ENCODE data around the gene FAM76B.
A peak's percentile ranks its signal among the peaks of the same experiment; 100 is the strongest.
"Not testable (repeated sequence)": the region's sequence is repeated elsewhere in the genome, so short reads cannot be mapped to it uniquely, and the experiment has no call there.

The FAM76B gene

GRCh38 chr11:95789506-95790122 lies at the start of gene FAM76B:
FAM76B (minus strand) TSS chr11:95789782; CDS start chr11:95789478, 304 bp downstream.
- peak within 1 kb of the TSS; percentile 97 for H3K4me3 ChIP-seq (ENCODE audit: low read length)
- TF ChIP-seq ZNF274 (IDR thresholded peaks at IDR 0.05; ENCODE audit: low read depth, low read length), result no peak

- TF ChIP-seq ZNF274 (IDR thresholded peaks at IDR 0.05; ENCODE audit: low read depth, low read length), result no peak
- no peak overlapping the region for H3K4me3 ChIP-seq (ENCODE audit: low read length)
These were observed 46.3 kb upstream of the FAM76B start for GRCh38 chr11:95835768-95836488.

GRCh38 chr11:95835351-95835750 lies 45.8 kb upstream of the FAM76B start:
- no peak for TF ChIP-seq ZNF274 (IDR thresholded peaks at IDR 0.05; ENCODE audit: low read depth, low read length)
- no peak overlapping the region for H3K4me3 ChIP-seq (ENCODE audit: low read length)

- TF ChIP-seq ZNF274 (IDR thresholded peaks at IDR 0.05; ENCODE audit: low read depth, low read length), result no peak
These were observed 43.8 kb upstream of the FAM76B start for GRCh38 chr11:95833378-95833777.

GRCh38 chr11:95832763-95833162 lies 43.2 kb upstream of the FAM76B start:
- H3K4me3 ChIP-seq (ENCODE audit: low read length), result no peak overlapping the region
- no peak for TF ChIP-seq ZNF274 (IDR thresholded peaks at IDR 0.05; ENCODE audit: low read depth, low read length)

More at GRCh38 chr11:95833378-95833777, 43.8 kb upstream of the FAM76B start:
- H3K4me3 ChIP-seq (ENCODE audit: low read length), result no peak overlapping the region

GRCh38 chr11:95831198-95831883 lies 41.8 kb upstream of the FAM76B start:
- H3K4me3 ChIP-seq (ENCODE audit: low read length), result no peak overlapping the region
- TF ChIP-seq ZNF274 (IDR thresholded peaks at IDR 0.05; ENCODE audit: low read depth, low read length), result no peak

GRCh38 chr11:95829580-95830259 lies 40.1 kb upstream of the FAM76B start:
- H3K4me3 ChIP-seq (ENCODE audit: low read length), result no peak overlapping the region
- TF ChIP-seq ZNF274 (IDR thresholded peaks at IDR 0.05; ENCODE audit: low read depth, low read length), result no peak

GRCh38 chr11:95827696-95828095 lies 38.1 kb upstream of the FAM76B start:
- TF ChIP-seq ZNF274 (IDR thresholded peaks at IDR 0.05; ENCODE audit: low read depth, low read length), result no peak
- no peak overlapping the region for H3K4me3 ChIP-seq (ENCODE audit: low read length)

- no peak for TF ChIP-seq ZNF274 (IDR thresholded peaks at IDR 0.05; ENCODE audit: low read depth, low read length)
- H3K4me3 ChIP-seq (ENCODE audit: low read length), result no peak overlapping the region
These were observed 32.1 kb upstream of the FAM76B start for GRCh38 chr11:95821640-95822039.

- H3K4me3 ChIP-seq (ENCODE audit: low read length), result no peak overlapping the region
- TF ChIP-seq ZNF274 (IDR thresholded peaks at IDR 0.05; ENCODE audit: low read depth, low read length), result no peak
These were observed 26.5 kb upstream of the FAM76B start for GRCh38 chr11:95816037-95816436.

- not testable (repeated sequence) for H3K4me3 ChIP-seq (ENCODE audit: low read length)
These were observed 21.5 kb upstream of the FAM76B start for GRCh38 chr11:95811052-95811451.

- H3K4me3 ChIP-seq (ENCODE audit: low read length), result not testable (repeated sequence)
These were observed 16.9 kb upstream of the FAM76B start for GRCh38 chr11:95806464-95806863.

GRCh38 chr11:95805869-95806268 lies 16.3 kb upstream of the FAM76B start:
- no peak for TF ChIP-seq ZNF274 (IDR thresholded peaks at IDR 0.05; ENCODE audit: low read depth, low read length)
- H3K4me3 ChIP-seq (ENCODE audit: low read length), result no peak overlapping the region

- no peak for TF ChIP-seq ZNF274 (IDR thresholded peaks at IDR 0.05; ENCODE audit: low read depth, low read length)
- no peak overlapping the region for H3K4me3 ChIP-seq (ENCODE audit: low read length)
These were observed 14.4 kb upstream of the FAM76B start for GRCh38 chr11:95803973-95804372.

Data from GM08714 (cell line).